ENCODE data around the gene KCNH4.
A peak's percentile ranks its signal among the peaks of the same experiment; 100 is the strongest.
"Not testable (repeated sequence)": the region's sequence is repeated elsewhere in the genome, so short reads cannot be mapped to it uniquely, and the experiment has no call there.

Gene KCNH4

GRCh38 chr17:42193969-42194899 lies 13.3 kb upstream of the KCNH4 start, which contains the start of gene GHDC:
Gene GHDC, minus strand, starts transcription at chr17:42194494. Its CDS starts 913 bp downstream, at chr17:42193581.
- peak; percentile 72 to 75 for DNase-seq

- DNase-seq = no peak
Observed at GRCh38 chr17:42193216-42193968, 12.4 kb upstream of the KCNH4 start.

GRCh38 chr17:42192189-42193126 lies 11.5 kb upstream of the KCNH4 start:
- no peak for DNase-seq

- no peak for DNase-seq
Observed at GRCh38 chr17:42191275-42191608, 10.3 kb upstream of the KCNH4 start.

- DNase-seq = no peak
Observed at GRCh38 chr17:42190491-42191274, 9.7 kb upstream of the KCNH4 start.

- DNase-seq = no peak
Observed at GRCh38 chr17:42189651-42189965, 8.7 kb upstream of the KCNH4 start.

GRCh38 chr17:42188749-42189650 lies 8.1 kb upstream of the KCNH4 start:
- DNase-seq = no peak

- no peak for DNase-seq
Observed at GRCh38 chr17:42187833-42188232, 6.9 kb upstream of the KCNH4 start.

- DNase-seq = not testable (repeated sequence)
Observed at GRCh38 chr17:42186191-42186590, 5.2 kb upstream of the KCNH4 start.

GRCh38 chr17:42185621-42185930 lies 4.6 kb upstream of the KCNH4 start:
- DNase-seq = no peak

GRCh38 chr17:42184713-42185620 lies 4.0 kb upstream of the KCNH4 start, which contains the start of gene HCRT:
Gene HCRT, minus strand, starts transcription at chr17:42185452. Its CDS starts 87 bp downstream, at chr17:42185365.
- no peak for DNase-seq

- DNase-seq = peak; percentile 66 to 74
Observed at GRCh38 chr17:42183741-42184711, 3.1 kb upstream of the KCNH4 start.

- no peak for DNase-seq
Observed at GRCh38 chr17:42182927-42183734, 2.2 kb upstream of the KCNH4 start.

- no peak for DNase-seq
Observed at GRCh38 chr17:42181851-42182207, 887 bp upstream of the KCNH4 start.

GRCh38 chr17:42180411-42180921 lies 476 bp downstream of the KCNH4 start:
- no peak for DNase-seq

- peak in 1 of 2 donors; percentile 29 for DNase-seq
Observed at GRCh38 chr17:42179911-42180410, 981 bp downstream of the KCNH4 start.

GRCh38 chr17:42179335-42179734 lies 1.6 kb downstream of the KCNH4 start:
- no peak for DNase-seq

All from activated CD4-positive, alpha-beta T cell treated with anti-CD3 and anti-CD28 coated beads for 4 hours (primary cell).